GM18861 (cell line): Measurements from ENCODE around the gene SNRPA.
"Not testable (repeated sequence)": the region's sequence is repeated elsewhere in the genome, so short reads cannot be mapped to it uniquely, and the experiment has no call there.

ENCODE experiments used
- ATAC-seq: cut with Tn5 transposase; IDR thresholded peaks from one replicate; pipeline ENCODE4 v1.9.1; 2021; ENCODE audit not compliant: unreplicated experiment

The SNRPA gene

GRCh38 chr19:40811478-40812341 lies 60.7 kb downstream of the SNRPA start:
- no peak for ATAC-seq

DNA sequence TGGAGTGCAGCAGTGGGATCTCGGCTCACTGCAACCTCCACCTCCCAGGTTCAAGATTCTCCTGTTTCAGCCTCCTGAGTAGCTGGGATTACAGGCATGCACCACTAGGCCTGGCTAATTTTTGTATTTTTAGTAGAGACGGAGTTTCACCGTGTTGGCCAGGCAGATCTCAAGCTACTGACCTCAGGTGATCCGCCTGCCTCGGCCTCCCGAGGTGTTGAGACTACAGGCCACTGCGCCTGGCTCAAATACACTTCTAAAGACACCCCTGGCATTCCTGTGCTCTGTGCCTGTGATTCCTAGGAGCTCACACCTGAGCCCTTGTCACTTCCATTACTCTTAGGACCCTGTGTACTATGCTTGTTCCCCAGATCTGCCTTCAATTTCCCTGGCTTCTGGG lies 61.6 kb downstream of the SNRPA start:
- not testable (repeated sequence) for ATAC-seq

DNA sequence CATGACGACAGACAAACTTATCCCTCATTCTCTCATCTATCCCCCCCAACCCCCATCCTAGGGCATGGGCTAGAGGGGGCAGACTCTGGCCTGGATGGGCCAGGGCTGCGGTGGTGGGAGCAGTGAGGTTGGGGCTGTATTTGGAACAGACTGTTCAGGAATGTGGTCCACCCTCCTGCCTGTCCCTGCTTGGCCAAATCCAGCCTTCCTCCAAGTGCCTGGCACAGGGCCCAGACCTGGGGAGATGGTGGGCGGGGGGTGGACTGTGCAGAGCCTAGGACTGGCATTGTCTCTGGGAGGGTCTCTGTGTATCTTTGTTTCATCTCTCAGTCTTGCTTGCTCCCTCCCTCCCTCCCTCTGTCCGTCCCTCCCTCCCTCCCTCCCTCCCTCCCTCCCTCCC lies 62.2 kb downstream of the SNRPA start:
- no peak for ATAC-seq
